Keratinocyte (primary cell): ENCODE measurements around the gene THRB.

Experiments used
- EZH2 ChIP-seq: IDR thresholded peaks from one replicate; pipeline ENCODE4 v1.6.1; 2012; ENCODE audit warnings: inconsistent platforms, mild to moderate bottlenecking, low read length, moderate library complexity
- TF ChIP-seq, protein P1 (sequence below), 3 experiments: IDR thresholded peaks in 1 of 3; conservative IDR thresholded peaks in 1 of 3; optimal IDR thresholded peaks in 1 of 3; 2 replicates in 2 of 3; 3 replicates in 1 of 3; pipeline versions ENCODE3 to v1.5.1; 2011; ENCODE audit warnings: low read length in 3 of 3, mild to moderate bottlenecking in 3 of 3, moderate library complexity in 2 of 3, control low read depth in 1 of 3, inconsistent platforms in 1 of 3; ENCODE audit not compliant: insufficient read depth in 2 of 3; ENCODE audit errors: extremely low read depth in 1 of 3

DNA sequence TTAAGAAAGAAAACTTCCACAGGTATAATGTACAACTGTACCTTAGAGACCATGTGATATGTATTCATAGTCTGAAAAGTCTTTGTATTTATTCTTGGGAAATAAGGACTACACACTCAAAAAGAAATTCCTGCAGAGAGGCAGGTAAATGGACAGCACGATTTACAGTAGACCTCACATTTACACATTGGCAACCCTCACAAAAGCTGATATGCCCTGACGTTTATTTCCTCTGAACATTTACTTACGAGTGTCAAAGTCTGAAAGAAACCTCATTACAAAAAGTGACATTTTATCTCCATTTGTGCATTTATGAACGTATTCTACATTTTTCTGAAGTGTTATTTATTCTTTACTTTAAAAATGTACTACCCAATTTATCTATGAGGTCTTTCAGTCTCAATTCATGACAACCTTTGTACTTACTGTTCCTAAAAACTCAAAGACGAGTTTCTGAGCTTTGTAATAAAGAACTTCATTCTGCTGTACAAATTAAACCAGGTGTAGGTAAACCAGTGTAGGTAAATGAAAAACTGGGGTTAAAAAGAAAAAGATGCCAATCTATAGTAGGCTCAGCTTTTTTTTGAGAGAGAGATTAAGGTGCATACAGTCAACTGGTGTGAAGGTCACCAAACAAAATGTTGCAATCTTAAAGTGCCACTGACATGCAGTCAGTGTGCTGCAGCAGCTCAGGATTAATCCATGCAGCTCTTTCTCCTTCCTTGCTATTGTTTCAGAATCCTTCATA, 44.3 kb downstream of the THRB start:
- TF ChIP-seq EZH2 = no peak
- TF ChIP-seq, protein P1, sequence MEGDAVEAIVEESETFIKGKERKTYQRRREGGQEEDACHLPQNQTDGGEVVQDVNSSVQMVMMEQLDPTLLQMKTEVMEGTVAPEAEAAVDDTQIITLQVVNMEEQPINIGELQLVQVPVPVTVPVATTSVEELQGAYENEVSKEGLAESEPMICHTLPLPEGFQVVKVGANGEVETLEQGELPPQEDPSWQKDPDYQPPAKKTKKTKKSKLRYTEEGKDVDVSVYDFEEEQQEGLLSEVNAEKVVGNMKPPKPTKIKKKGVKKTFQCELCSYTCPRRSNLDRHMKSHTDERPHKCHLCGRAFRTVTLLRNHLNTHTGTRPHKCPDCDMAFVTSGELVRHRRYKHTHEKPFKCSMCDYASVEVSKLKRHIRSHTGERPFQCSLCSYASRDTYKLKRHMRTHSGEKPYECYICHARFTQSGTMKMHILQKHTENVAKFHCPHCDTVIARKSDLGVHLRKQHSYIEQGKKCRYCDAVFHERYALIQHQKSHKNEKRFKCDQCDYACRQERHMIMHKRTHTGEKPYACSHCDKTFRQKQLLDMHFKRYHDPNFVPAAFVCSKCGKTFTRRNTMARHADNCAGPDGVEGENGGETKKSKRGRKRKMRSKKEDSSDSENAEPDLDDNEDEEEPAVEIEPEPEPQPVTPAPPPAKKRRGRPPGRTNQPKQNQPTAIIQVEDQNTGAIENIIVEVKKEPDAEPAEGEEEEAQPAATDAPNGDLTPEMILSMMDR (optimal IDR thresholded peaks at IDR 0.05 in 1 of 3, IDR thresholded peaks at IDR 0.05 in 1 of 3, conservative IDR thresholded peaks at IDR 0.05 in 1 of 3; ENCODE audit: extremely low read depth in 1 of 3, insufficient read depth in 2 of 3, low read length in 3 of 3) = no peak
